ENCODE data around the gene MISP.
"Not testable (repeated sequence)": the region's sequence is repeated elsewhere in the genome, so short reads cannot be mapped to it uniquely, and the experiment has no call there.

MISP gene

GRCh38 chr19:725461-726089 lies 25.3 kb upstream of the MISP start:
- no peak for FAIRE-seq

- no peak for FAIRE-seq
These were observed 23.6 kb upstream of the MISP start for GRCh38 chr19:726993-727956.

- FAIRE-seq, result no peak
These were observed 22.9 kb upstream of the MISP start for GRCh38 chr19:728011-728410.

GRCh38 chr19:729564-729963 lies 21.3 kb upstream of the MISP start:
- FAIRE-seq, result not testable (repeated sequence)

- no peak for FAIRE-seq
These were observed 20.8 kb upstream of the MISP start for GRCh38 chr19:729965-730668.

- no peak for FAIRE-seq
These were observed 19.9 kb upstream of the MISP start for GRCh38 chr19:731000-731399.

- FAIRE-seq, result no peak
These were observed 18.5 kb upstream of the MISP start for GRCh38 chr19:732148-733069.

GRCh38 chr19:734716-735115 lies 16.2 kb upstream of the MISP start:
- no peak for FAIRE-seq

- no peak for FAIRE-seq
These were observed 14.8 kb upstream of the MISP start for GRCh38 chr19:736125-736524.

GRCh38 chr19:737591-738093 lies 13.3 kb upstream of the MISP start:
- FAIRE-seq, result no peak

GRCh38 chr19:738509-739128 lies 12.3 kb upstream of the MISP start:
- FAIRE-seq, result no peak

GRCh38 chr19:739998-740715 lies 10.8 kb upstream of the MISP start:
- FAIRE-seq, result no peak

- not testable (repeated sequence) for FAIRE-seq
These were observed 10.0 kb upstream of the MISP start for GRCh38 chr19:740816-741505.

GRCh38 chr19:741506-742131 lies 9.3 kb upstream of the MISP start:
- FAIRE-seq, result no peak

GRCh38 chr19:742540-743075 lies 8.3 kb upstream of the MISP start:
- FAIRE-seq, result no peak

- FAIRE-seq, result no peak
These were observed 7.7 kb upstream of the MISP start for GRCh38 chr19:743168-743687.

- not testable (repeated sequence) for FAIRE-seq
These were observed 5.8 kb upstream of the MISP start for GRCh38 chr19:745138-745537.

- no peak for FAIRE-seq
These were observed 4.6 kb upstream of the MISP start for GRCh38 chr19:746208-746819.

GRCh38 chr19:746956-747355 lies 4.0 kb upstream of the MISP start:
- FAIRE-seq, result no peak
